HK-2 (cell line): ENCODE data around the gene PNPLA5.

Experiments used
- DNase-seq: peaks from one replicate; pipeline ENCODE4 v3.0.0-alpha.2; 2018; ENCODE audit not compliant: unreplicated experiment

PNPLA5 gene

DNA sequence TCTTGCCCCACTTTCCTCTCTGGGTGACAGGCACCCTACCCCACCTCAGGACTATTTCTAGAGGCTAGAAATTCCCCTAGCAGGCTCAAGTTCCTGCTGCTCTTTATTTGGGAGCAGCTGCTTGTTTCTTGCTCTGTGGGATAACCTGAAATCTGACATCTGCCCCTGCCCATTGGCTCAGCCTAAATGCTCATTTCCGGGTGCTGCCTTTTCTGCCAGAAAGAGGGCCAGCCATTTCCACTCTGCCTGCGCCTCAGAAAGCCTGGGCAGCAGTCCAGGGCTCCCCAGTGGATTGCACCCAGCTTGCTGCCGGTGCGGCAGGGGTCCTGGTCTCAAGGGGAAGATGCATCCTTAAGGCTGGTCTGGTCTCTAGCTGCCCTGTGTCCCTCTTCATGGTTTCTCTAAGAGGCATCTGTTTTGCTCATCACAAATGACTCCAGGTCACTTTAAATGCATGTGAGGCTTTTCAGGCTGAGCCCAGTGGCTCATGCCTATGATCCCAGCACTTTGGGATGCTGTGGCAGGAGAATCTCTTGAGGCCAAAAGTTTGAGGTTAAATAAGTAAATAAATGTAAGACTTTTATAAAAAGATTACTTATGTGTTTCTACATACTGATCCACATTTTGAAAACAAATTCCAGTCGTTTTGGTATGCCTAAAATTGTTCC, 10.3 kb upstream of the PNPLA5 start:
- DNase-seq: peak; percentile 52

GRCh38 chr22:43900206-43900605, 8.4 kb upstream of the PNPLA5 start:
- no peak for DNase-seq

GRCh38 chr22:43897751-43898261, 6.0 kb upstream of the PNPLA5 start:
- DNase-seq: peak; percentile 63

DNA sequence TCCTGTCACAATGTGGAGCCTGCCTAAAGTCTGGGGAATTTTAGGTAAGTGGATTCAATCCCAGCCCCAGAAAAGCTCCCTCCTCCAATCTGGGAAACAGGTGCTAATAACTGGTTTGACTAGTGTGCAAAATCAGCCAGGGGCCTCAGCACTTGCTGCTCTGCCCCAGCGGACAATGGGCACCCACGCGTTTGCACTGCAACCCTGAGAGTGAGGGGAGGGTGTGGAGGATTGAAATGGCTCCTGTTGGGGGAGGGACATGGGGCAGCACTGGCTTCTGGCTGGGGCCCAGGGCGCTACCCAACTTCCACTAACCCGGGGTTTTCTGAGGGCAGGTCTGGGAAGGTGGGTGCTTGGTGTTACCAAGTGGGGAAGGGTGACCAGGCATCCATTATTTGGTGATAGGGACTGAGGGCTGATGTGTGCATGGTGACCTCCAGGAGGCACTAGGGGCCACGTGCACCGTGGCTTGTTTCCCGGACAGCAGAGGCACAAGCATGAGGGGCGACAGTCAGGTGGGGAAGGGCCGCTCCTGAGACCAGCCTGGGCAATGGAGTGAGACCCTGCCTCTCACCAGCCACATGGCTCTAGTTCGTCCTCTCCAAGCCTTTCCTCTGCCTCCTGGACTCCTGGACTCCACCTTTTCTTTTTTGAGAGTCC, 4.3 kb upstream of the PNPLA5 start:
- no peak for DNase-seq

- no peak for DNase-seq
Observed at GRCh38 chr22:43894122-43894521, 2.3 kb upstream of the PNPLA5 start.

DNA sequence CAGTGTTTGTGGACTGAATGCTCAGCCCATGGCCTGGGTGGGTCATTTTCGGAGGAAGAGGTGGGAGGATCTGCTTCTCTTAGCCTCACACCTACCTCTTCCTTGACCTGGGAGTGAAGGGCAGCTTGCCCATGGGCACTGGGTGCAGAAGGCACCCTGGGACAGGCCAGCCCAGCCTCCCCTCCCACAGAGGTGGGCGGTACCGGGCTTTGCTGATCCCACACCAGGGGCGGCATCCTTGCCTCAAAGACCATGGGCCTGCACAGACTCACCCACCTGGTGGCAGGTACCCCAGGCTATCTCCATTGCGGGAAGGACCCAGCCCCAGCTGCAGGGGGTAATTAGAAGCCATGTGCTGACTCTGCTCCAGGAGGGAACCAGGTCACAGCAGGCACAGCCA, 1.5 kb upstream of the PNPLA5 start:
- no peak for DNase-seq

DNA sequence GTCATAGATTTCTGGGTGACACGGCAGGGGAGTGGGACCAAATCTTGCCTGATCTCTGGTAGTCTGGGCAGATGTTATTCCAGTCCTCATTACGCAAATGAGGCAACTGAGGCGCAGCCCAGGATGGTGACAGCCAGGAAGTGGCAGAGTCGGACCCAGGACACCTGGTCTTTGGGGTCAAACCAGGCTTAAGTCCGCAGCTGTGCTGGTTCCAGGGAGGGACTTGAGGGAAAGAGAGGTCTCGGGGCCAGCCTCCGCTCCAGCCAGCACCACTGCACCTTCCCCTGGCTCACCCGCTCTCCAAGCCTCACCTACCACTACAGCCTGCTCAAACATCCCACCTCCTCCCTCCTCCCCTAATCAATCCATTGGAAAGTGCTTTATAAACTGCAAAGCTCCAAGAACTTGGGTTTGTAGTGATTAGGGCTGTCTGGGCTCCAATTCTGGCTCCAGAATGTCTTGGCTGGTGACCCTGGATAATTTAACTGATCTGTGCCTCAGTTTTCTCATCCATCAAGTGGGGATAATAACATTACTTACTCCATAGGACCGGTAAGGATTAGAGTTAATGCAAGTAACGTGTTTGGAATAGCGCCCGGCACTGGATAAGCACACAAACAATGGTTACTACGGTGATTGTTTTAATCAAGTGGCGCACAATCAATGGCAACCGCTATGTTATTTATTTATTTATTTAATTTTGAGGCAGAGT, 526 bp upstream of the PNPLA5 start:
- DNase-seq: no peak

GRCh38 chr22:43890901-43891331, 897 bp downstream of the PNPLA5 start:
- DNase-seq: no peak

DNA sequence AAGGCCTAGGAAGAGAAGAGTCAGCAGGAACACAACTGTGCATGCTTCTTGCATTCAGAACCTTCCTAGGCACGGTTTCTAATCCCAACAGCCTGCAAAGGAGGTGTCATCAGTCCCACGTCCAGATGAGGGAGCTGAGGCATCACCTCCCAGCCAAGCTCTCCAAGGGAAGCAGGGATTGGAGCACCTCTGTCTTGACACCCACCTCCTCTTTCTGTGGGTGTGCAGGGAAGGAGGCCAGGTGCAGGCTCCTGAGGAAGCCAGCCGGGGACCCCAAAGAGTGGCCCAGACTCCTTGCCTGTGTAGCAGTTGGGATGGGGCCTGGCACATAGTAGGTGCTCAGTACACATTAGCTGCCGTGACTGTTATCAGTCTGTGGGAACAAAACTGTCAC, 2.0 kb downstream of the PNPLA5 start:
- no peak for DNase-seq

- DNase-seq: no peak
Observed at GRCh38 chr22:43889201-43889859, 2.5 kb downstream of the PNPLA5 start.

GRCh38 chr22:43888740-43889139, 3.1 kb downstream of the PNPLA5 start:
- no peak for DNase-seq

DNA sequence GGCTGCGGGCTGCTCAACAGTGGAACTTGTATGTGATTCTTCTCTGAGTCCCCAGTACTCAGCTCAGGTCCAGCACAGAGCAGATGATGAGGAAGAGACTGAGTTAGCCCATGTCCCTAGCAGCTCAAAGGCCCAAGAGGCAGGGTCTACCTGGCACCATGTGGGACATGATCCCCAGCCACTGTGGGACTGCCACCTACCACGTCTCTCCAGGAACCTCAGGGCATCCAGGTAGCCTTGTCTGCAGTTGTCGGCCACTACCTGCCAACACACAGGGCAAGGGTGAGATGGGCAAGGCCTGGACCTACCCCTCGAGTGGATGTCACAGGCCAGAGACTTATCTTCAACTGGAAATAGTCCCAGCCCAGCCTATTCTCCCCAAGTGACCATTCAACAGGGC, 4.4 kb downstream of the PNPLA5 start:
- no peak for DNase-seq

- DNase-seq: no peak
Observed at GRCh38 chr22:43886231-43886630, 5.6 kb downstream of the PNPLA5 start.

DNA sequence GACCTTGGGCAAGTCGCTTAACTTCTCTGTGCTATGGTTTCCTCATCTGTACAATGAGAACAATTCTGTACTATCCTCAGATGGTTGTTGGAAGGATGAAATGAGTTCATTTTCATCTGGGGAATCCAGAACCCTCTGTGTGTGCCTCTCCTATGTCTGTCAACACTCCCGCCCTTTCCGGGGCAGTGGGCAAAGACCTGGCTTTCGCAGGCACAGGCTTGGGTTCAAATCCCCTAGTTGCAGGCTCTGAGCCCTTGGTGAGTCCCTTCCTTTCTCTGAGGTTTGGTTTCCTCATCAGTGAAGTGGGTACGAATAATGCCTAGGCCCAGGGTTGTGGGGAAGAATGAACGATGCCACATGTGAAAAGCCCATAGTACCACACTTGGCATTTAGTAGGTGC, 6.0 kb downstream of the PNPLA5 start:
- no peak for DNase-seq

GRCh38 chr22:43885319-43885671, 6.5 kb downstream of the PNPLA5 start:
- DNase-seq: no peak

DNA sequence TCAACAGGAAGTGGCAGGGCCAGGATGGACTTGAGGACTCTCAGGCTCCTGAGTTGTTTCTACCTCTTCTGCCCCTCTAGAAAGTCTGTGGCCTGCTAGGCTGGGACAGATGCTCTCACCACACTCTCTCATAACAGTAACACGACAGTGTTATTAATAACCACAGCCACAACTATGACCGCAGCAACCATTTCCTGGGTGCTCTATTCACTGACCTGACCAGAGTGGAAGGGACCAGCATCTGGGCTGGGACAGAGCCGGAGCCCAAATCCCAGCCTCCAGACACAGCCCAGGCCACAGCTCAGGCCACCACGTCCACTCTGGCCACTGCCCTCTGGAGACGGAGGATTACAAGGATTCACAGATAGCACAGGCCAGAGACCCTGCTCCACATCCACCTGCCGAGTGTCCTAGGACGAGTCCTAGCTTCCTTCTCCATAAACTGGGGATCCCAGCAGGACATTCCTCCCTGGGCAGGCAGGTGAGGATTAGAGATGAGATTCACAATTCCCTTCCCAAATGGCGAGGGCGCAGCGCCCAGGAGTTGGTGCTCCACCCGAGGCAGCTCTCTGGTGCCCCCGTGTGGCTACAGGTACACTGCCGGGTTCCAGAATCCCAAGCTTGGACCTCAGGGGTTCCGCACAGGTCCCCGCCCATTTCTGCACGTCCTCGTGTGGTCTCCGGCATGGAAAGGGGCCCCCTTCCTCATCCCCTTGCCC, 7.1 kb downstream of the PNPLA5 start:
- DNase-seq: peak; percentile 49

DNA sequence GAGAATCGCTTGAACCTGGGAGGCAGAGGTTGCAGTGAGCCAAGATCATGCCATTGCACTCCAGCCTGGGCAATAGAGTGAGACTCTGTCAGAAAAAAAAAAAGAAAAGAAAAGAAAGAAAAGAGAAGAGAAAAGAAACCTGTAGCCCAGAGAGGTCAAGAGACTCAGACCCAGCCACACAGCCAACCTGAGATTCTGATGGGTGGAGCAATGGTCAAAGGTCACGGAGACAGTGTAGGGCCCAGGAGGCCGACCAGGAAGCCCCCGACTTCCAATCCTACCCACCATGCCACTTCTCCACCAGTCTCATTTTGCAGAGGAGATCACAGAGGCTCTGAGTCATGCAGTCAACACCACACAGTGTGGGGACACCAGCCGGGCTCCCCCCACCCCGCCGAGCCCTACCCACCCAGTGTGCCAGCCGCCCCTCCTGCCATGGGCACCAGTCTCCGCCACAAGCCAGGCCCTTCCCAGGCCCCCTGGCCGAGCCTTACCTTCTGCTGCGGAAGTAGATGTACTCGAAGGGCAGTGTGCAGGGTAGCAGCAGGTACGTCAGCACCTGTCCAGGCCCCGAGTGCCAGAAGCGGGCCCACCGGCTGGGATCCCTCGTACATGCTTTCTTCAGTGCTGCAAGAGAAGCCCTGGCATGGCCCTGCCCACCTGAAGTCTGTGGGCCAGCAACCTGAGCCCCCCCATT, 7.9 kb downstream of the PNPLA5 start:
- DNase-seq: no peak

- peak; percentile 77 for DNase-seq
Observed at GRCh38 chr22:43883012-43883661, 8.7 kb downstream of the PNPLA5 start.

GRCh38 chr22:43882122-43882767, 9.6 kb downstream of the PNPLA5 start:
- DNase-seq: no peak
